ENCODE measurements around the gene CYB5D1. TPM values are rescaled to one million over a fixed set of nuclear protein-coding genes. Genes with fewer than 3 reads are reported as not detected.

CYB5D1 gene
- total RNA-seq, 4 donors from 2014 or later: 11.6 to 14.9 (median 12.0) TPM

DNA sequence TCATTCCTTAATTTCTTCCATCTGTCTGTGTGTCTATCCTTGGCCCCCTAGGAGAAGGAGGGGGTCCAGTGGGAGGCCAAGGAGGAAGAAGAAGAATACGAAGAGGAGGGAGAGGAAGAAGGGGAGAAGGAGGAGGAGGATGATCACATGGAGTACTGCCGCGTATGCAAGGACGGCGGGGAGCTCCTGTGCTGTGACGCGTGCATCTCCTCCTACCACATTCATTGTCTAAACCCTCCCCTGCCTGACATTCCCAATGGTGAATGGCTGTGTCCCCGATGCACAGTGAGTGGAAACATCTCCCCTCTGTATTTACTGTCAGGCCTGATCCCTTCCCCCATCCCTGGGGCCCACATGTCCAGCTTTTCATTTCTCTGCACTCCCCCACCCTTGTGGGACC, 37.1 kb downstream of the CYB5D1 start:
- Histone ChIP-seq H3K4me3 (no peak overlapping the region), H3K36me3 (peaks cover 35 to 92% (median 69%) of the 10 kb centered on the region in 4 donors), H3K27me3 (no peaks in the 10 kb centered on the region), H3K9me3 (no peaks in the 10 kb centered on the region), H3K27ac (replicated peaks in 1 of 4) (no peak overlapping the region), H3K4me1 (peaks cover 4 to 11% (median 7%) of the 10 kb centered on the region in 4 donors)
- intact Hi-C loops (cut with DNase I): loop anchor here (5.0 kb wide), 2 partner anchors 33 to 73 kb away; no protein-coding TSS in a partner anchor
- TF ChIP-seq POLR2AphosphoS5 (IDR thresholded peaks at IDR 0.05): no peak
- no peak for TF ChIP-seq POLR2A (IDR thresholded peaks at IDR 0.05; ENCODE audit: low read depth)
- whole genome bisulfite sequencing: 85% methylated on average over 8 of the region's 8 CpGs
- no peak for DNase-seq (ENCODE audit: extremely low spot score)

DNA sequence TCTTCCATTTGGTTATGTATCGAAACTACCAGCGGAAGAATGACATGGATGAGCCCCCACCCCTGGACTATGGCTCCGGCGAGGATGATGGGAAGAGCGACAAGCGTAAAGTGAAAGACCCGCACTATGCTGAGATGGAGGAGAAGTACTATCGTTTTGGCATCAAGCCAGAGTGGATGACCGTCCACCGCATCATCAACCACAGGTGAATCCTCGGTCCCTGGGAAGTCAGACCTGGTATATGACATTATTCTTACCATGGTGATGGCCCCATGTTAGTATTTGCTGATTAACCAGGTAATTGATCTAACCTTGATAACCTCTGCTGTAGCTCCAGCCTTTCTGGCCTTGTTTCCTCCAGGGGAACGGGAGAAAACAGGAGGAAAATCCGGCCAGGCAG, 39.3 kb downstream of the CYB5D1 start:
- WGBS: 82% methylated on average over 13 of the region's 13 CpGs
- no peak overlapping the region for H3K27ac ChIP-seq (replicated peaks in 1 of 4)
- DNase-seq (ENCODE audit: extremely low spot score): no peak
- H3K27me3 ChIP-seq: no peaks in the 10 kb centered on the region
- H3K4me3 ChIP-seq: no peak overlapping the region
- H3K4me1 ChIP-seq: no peaks in the 10 kb centered on the region
- intact Hi-C loops (cut with DNase I): loop anchor here (5.0 kb wide), 1 partner anchor 35 kb away; no protein-coding TSS in a partner anchor
- H3K36me3 ChIP-seq: peaks cover 36 to 99% (median 78%) of the 10 kb centered on the region in 4 donors
- no peaks in the 10 kb centered on the region for H3K9me3 ChIP-seq
- no peak for TF ChIP-seq EP300 (IDR thresholded peaks at IDR 0.05)
- no peak for TF ChIP-seq POLR2AphosphoS5 (IDR thresholded peaks at IDR 0.05)
- TF ChIP-seq, protein P1, sequence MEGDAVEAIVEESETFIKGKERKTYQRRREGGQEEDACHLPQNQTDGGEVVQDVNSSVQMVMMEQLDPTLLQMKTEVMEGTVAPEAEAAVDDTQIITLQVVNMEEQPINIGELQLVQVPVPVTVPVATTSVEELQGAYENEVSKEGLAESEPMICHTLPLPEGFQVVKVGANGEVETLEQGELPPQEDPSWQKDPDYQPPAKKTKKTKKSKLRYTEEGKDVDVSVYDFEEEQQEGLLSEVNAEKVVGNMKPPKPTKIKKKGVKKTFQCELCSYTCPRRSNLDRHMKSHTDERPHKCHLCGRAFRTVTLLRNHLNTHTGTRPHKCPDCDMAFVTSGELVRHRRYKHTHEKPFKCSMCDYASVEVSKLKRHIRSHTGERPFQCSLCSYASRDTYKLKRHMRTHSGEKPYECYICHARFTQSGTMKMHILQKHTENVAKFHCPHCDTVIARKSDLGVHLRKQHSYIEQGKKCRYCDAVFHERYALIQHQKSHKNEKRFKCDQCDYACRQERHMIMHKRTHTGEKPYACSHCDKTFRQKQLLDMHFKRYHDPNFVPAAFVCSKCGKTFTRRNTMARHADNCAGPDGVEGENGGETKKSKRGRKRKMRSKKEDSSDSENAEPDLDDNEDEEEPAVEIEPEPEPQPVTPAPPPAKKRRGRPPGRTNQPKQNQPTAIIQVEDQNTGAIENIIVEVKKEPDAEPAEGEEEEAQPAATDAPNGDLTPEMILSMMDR (IDR thresholded peaks at IDR 0.05): no peak
- TF ChIP-seq POLR2A (IDR thresholded peaks at IDR 0.05; ENCODE audit: low read depth): no peak

- TF ChIP-seq, protein P1 (IDR thresholded peaks at IDR 0.05): peak; percentile 43 to 73 (median 59)
- no peak for TF ChIP-seq EP300 (IDR thresholded peaks at IDR 0.05)
- no peak for TF ChIP-seq POLR2AphosphoS5 (IDR thresholded peaks at IDR 0.05)
- no peak for TF ChIP-seq POLR2A (IDR thresholded peaks at IDR 0.05; ENCODE audit: low read depth)
- peaks cover 36 to 100% (median 84%) of the 10 kb centered on the region in 4 donors for H3K36me3 ChIP-seq
- H3K27ac ChIP-seq (replicated peaks in 1 of 4): no peak overlapping the region
- no peaks in the 10 kb centered on the region for H3K27me3 ChIP-seq
- WGBS: 26% methylated on average over 6 of the region's 6 CpGs
- H3K4me3 ChIP-seq: no peak overlapping the region
- no peaks in the 10 kb centered on the region for H3K9me3 ChIP-seq
- no peaks in the 10 kb centered on the region for H3K4me1 ChIP-seq
- no peak for DNase-seq (ENCODE audit: extremely low spot score)
- intact Hi-C loops (cut with DNase I): loop anchor here (5.0 kb wide), 1 partner anchor 35 kb away; no protein-coding TSS in a partner anchor
These were observed 40.0 kb downstream of the CYB5D1 start for GRCh38 chr17:7897773-7898172.

DNA sequence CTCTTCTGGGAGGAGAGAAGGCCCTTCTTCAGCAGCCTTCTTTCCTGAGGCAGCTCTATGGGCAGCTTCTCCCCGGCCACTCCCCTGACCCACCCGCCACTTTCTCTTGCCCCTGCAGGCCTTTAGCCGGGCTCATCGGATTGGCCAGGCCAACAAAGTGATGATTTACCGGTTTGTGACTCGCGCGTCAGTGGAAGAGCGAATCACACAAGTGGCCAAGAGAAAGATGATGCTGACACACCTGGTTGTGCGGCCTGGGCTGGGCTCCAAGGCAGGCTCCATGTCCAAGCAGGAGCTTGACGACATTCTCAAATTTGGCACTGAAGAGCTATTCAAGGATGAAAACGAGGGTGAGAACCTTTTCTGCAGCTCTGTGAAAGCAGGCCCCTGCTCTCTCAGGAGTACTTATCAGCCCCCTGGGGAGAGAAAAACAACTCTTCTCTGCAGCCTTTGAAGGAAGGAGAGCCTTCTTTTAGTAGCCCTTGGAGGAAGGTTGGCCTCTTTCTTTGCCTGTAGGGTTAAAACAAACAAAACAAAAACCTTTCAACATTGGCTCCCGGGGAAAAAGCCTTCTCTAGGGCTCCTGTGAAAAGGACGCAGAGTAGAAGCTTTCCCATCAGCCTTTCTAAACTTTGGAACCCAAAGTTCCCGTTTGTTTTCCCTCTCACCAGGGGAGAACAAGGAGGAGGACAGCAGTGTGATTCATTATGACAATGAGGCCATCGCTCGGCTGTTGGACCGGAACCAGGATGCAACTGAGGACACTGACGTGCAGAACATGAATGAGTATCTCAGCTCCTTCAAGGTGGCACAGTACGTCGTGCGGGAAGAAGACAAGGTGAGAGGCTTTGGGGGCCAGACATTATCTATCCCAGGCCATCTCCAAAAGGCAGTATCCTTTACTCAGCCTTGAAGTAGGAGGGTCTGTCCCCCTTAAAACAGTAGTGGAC, 45.6 kb downstream of the CYB5D1 start:
- no peak for DNase-seq (ENCODE audit: extremely low spot score)
- peaks cover 53 to 100% (median 97%) of the 10 kb centered on the region in 4 donors for H3K36me3 ChIP-seq
- H3K27me3 ChIP-seq: no peaks in the 10 kb centered on the region
- no peak overlapping the region for H3K27ac ChIP-seq (replicated peaks in 1 of 4)
- H3K9me3 ChIP-seq: no peaks in the 10 kb centered on the region
- no peak overlapping the region for H3K4me3 ChIP-seq
- no peaks in the 10 kb centered on the region for H3K4me1 ChIP-seq
- WGBS: 67% methylated on average over 22 of the region's 22 CpGs
- intact Hi-C loops (cut with DNase I): no loop called here
- TF ChIP-seq POLR2A (IDR thresholded peaks at IDR 0.05; ENCODE audit: low read depth) (no peak), POLR2AphosphoS5 (IDR thresholded peaks at IDR 0.05) (no peak), EP300 (IDR thresholded peaks at IDR 0.05) (no peak)
- TF ChIP-seq, protein P1 (IDR thresholded peaks at IDR 0.05): no peak

DNA sequence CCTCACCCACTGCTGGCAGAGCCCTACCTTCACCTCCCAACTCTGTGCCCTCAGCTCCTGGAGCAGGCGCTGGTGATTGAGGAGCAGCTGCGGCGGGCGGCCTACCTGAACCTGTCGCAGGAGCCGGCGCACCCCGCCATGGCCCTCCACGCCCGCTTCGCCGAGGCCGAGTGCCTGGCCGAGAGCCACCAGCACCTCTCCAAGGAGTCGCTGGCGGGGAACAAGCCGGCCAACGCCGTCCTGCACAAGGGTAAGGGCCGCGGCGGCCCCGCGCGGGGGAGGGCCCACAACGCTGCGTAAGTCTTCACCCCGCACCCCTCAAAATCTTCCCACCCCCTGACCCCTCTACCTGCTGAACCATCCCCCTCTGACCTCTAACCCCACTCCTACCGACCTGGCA, 51.3 kb downstream of the CYB5D1 start:
- intact Hi-C loops (cut with DNase I): no loop called here
- Histone ChIP-seq H3K27me3 (no peaks in the 10 kb centered on the region), H3K36me3 (peaks cover 43 to 83% (median 78%) of the 10 kb centered on the region in 4 donors), H3K27ac (replicated peaks in 1 of 4) (no peak overlapping the region), H3K4me1 (peaks cover under 1 to 3% (median 1%) of the 10 kb centered on the region in 4 donors), H3K4me3 (no peak overlapping the region), H3K9me3 (no peaks in the 10 kb centered on the region)
- TF ChIP-seq POLR2A (IDR thresholded peaks at IDR 0.05; ENCODE audit: low read depth): no peak
- TF ChIP-seq, protein P1 (IDR thresholded peaks at IDR 0.05): no peak
- no peak for TF ChIP-seq EP300 (IDR thresholded peaks at IDR 0.05)
- no peak for TF ChIP-seq POLR2AphosphoS5 (IDR thresholded peaks at IDR 0.05)
- DNase-seq (ENCODE audit: extremely low spot score): no peak
- 71% methylated on average over 1 of the region's 29 CpGs for WGBS

Data from esophagus muscularis mucosa (tissue), 4 donors.